KBM-7 (cell line): ENCODE measurements around the gene SMG7.

Experiments used
- DNase-seq: peaks from one replicate; pipeline ENCODE4 v3.0.0-alpha.2; 2015
- in situ Hi-C: fragments of 300-500 bp; cut with MboI; formaldehyde crosslinking; loops from 2 replicates; pipeline ENCODE4 v1.14.3; 2020; ENCODE audit warnings: low sequenced_read_pairs, low pct_unique_long_range_greater_than_20kb, mixed read lengths

The SMG7 gene

GRCh38 chr1:183580281-183580682 is 108.0 kb downstream of the SMG7 start:
- peak; percentile 98 for DNase-seq
- in situ Hi-C loops: no loop called here

DNA sequence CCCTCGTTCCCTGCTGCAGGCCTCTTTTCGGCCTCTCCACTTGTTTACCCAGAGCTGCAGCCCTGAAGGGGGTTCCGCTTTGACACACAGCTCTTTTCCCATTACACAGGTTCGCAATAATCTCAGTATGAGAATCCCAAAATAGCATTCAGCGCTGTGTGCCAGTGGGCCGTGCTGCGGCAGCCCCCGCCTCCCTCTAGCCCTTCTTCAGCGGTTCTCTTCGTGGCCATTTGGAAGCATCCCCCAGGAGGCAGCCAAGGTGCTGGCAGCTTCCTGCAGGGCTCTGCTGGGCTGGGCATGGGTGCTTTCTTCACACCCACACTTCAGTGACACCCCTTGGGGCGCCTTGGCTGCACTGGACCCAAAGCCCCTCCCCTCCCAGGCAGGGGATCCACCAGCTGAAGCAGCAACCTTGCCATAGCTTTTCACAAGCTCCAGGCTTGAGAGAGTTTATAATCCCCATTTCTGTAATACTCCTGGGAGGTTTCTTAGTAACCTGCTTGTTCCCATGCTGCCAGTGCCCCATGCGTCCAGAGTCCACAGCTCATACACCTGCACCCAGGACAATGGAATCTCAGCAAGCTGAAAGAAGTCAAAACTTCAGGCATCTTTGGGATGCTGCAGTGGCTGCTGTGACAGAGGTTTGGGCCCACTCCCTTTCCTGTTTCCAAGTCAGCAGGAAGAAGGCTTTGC is 109.9 kb downstream of the SMG7 start:
- no peak for DNase-seq
- in situ Hi-C loops: no loop called here

GRCh38 chr1:183583466-183583865 is 111.2 kb downstream of the SMG7 start:
- no peak for DNase-seq
- in situ Hi-C loops: no loop called here

DNA sequence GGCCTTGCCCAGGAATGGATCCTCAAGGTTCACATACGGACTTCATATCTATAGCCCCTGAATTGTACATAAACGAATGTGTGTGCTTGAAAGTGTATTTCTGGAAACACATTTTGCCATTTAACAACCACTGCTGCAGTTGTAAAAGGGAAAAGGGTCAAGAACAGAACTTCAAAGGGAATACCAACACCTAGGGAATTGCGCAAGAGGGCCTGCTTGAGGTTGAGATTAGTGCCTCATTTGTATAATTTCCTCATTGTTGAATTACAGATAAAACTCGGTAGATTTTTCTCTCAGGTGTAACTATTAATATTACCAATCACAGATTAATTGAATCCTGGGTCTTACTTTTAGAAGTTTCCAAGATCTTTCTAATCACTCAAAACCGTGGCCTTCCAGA is 111.8 kb downstream of the SMG7 start:
- no peak for DNase-seq
- in situ Hi-C loops: no loop called here

- in situ Hi-C loops: no loop called here
- DNase-seq: no peak
These were observed 112.7 kb downstream of the SMG7 start for GRCh38 chr1:183585038-183585437.

DNA sequence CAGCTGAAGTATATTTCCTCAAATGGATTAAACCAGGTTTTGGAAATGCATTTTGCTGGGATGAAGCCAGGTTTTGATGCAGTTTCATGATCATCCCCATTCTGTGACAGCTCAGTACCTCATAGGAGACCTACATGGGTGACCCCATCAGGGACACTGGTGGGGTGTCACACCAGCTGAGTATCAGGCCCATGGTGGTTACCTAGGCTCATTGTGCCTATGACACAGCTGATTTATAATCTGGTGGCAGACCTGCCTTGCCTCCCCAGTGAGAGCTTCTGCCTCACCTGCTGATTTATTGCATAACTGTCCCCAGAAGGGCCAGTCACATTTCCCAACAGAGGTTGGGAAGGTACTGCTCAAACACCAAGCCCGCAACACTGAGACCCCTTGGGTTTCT is 114.2 kb downstream of the SMG7 start:
- in situ Hi-C loops: no loop called here
- DNase-seq: no peak

DNA sequence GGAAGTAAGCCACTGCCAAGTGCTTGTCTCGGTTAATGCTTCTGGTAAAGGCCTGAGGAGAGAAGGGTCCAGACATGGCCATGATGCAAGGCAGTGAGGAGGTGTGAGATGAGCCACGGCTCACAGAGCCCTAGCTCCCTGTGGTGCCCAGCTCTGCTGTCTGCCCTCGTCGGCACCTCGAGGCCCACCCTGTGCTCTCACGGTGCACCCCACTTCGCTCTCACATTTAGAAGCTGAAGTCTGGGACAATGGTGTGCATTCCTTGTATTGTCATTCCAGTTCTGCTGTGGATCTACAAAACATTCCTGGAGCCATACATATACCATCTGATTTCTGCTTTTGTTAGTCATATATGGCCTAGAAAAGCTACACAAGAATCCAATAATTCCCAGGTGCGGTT is 114.6 kb downstream of the SMG7 start:
- in situ Hi-C loops: no loop called here
- DNase-seq: no peak

DNA sequence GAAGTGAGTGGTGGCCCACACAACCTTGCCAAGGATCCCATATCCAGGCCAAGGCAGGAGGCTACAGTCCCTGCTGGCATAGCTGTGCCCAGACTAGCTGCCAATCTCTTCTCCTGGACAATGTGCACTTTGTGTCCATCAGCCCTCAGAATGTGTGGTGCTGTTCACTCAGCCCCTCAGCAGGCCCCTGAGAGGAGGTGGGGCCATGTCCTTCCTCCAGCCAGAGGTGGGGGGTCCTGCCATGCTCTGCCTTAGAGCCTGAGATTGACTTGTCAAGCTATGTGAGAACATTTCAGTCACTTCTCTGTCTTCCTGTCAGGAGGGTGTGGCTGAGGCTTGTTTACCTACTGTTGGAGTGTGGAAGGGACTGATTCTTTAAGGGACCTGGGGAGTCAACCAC is 116.5 kb downstream of the SMG7 start:
- DNase-seq: no peak
- in situ Hi-C loops: no loop called here

DNA sequence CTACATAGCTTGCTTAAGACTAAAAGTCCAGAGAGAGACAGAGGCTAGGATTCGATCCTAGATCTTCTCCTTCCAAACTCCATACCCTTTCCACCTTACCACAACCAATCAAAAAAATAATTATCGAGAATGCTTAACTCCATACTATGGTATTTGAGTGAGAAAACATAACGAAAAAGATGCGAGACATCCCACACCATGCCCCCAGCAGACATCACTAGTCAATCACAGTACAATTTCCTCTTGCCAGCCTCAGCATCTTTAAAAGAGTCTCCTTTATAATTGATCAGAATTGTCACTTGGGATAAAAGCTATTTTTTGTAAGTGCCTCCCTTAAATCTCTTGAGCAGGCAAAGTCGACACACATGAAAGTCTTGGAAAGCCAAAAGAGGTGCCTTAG is 117.1 kb downstream of the SMG7 start:
- in situ Hi-C loops: no loop called here
- DNase-seq: no peak

DNA sequence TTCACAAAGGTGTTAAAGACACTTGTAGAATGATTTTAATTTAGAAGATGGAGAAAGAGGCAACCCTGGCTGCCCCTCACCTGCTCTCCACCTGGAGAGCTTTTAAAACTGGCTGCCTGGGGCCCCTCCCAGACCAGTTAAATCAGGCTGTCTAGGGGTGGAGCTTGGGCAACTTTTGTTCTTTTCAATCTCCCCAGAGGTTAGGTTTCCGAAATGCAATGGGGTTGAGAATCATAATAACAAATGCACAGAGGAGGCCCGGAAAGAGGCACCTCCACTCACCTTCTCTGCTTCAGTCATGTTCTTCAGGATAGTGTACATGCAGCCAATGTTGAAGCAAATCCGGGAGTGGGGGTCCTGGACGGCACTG is 117.6 kb downstream of the SMG7 start:
- in situ Hi-C loops: no loop called here
- DNase-seq: no peak

GRCh38 chr1:183590244-183591191 is 118.2 kb downstream of the SMG7 start, which contains the start of gene NCF2:
Gene NCF2 (minus strand): TSS chr1:183590459. CDS start chr1:183590329, 130 bp downstream.
- DNase-seq: peak; percentile 92
- in situ Hi-C loops: no loop called here

DNA sequence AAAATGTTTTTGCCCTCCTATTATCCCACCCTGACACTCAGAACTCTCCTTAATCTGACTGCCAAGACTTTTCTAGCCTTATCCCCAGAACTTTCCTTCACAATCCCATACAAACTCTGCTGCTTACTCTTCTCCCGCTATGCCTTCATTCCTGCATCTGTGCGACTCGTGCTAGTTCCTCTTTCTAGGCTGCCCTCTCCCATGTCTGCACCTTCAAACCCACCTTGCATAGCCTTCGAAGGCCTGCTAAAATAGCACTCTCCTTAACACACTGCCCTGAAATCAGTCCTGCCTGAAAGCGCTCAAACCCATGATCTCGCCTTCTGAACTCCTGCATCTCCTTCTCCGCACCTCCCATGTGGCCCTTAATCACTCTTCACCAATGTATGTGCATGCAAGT is 120.4 kb downstream of the SMG7 start:
- no peak for DNase-seq
- in situ Hi-C loops: no loop called here

- in situ Hi-C loops: no loop called here
These were observed 121.1 kb downstream of the SMG7 start for GRCh38 chr1:183593356-183593755.

GRCh38 chr1:183595537-183595936 is 123.2 kb downstream of the SMG7 start:
- DNase-seq: no peak
- in situ Hi-C loops: no loop called here

More at GRCh38 chr1:183593356-183593755, 121.1 kb downstream of the SMG7 start:
- DNase-seq: peak; percentile 55

GRCh38 chr1:183596500-183596899 is 124.2 kb downstream of the SMG7 start:
- DNase-seq: no peak
- in situ Hi-C loops: no loop called here

GRCh38 chr1:183597656-183598347 is 125.5 kb downstream of the SMG7 start:
- no peak for DNase-seq
- in situ Hi-C loops: no loop called here

DNA sequence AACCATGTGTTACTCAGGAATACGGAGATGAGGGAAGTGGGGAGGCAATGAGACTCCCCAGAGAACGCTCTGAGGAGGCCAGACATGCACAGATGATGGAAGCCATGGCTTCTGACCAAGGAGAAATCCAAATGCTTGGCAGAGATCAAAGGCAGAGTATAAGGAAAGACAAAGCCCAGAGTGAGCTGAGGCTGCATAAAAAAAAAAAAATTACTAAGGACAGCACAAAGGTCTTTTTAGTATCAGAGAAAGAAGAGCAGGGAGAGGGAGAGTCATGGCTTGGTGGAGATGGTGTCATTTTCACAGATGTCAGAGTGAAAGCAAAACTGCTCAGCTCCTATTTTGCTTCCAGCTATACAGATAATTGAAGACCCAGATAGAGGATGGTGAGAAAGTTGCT is 126.1 kb downstream of the SMG7 start:
- in situ Hi-C loops: no loop called here
- no peak for DNase-seq

DNA sequence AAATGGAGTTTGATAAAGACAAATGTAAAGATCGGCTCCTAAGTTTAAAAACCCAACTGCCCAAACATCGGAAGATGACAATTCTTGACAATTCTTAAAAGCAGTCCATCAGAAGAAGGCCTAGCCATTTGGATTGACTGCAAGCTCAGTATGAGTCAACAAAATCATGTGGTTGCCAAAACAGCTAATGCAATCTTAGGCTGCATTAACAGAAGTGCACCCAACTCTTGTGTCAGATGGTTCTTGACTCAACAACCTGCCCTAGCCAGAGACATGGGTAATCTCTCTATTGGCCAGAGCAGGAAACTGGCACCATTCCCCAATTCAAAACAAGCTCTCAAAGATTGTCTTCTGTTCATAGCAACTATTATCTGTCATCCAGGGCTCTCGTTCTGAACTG is 127.8 kb downstream of the SMG7 start:
- in situ Hi-C loops: no loop called here
- DNase-seq: no peak

DNA sequence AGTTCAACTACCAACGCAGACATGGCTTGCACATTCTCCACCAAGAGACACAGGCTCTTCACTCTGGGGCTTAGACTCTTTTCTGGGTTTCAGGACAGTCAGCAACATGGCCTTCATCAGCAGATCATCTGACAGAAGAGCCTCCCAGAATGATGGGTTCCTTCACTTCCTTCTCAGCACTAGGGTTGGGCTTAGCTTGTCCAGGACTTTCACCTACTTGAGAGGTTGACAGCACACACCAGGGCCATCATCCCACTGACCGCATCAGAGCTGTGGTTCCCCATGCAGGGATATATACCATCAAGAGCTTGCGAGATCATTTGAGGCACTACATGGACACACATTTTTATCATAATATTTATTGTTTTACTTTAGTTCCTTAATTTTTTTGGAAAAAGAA is 128.3 kb downstream of the SMG7 start:
- no peak for DNase-seq
- in situ Hi-C loops: no loop called here

DNA sequence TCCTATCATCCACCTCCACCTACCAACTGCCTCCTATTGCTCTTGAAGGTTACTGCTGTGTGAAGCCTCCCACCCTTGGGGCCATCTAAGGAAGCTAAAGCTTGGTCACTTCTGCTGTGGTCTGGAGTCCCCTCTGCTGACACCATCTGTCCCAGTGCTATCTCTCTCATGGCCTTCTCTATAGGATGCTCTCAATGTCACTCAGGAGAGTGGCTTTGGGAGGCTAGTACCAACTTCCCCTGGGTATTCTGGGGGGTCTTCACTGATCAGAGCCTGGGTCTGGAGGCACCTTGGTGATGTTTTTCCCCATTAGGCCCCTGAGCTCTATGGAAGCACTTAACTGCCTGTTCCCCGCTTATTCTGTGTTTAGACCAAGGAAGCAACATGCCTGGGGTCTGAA is 130.2 kb downstream of the SMG7 start:
- in situ Hi-C loops: no loop called here
- no peak for DNase-seq
